Measurements from ENCODE around the gene ENTPD2. TPM values are rescaled to one million over a fixed set of nuclear protein-coding genes. Genes with fewer than 3 reads are reported as not detected.

ENTPD2 gene
- total RNA-seq, 4 donors from 2014 or later = 3.6 to 17.1 (median 14.1) TPM

DNA sequence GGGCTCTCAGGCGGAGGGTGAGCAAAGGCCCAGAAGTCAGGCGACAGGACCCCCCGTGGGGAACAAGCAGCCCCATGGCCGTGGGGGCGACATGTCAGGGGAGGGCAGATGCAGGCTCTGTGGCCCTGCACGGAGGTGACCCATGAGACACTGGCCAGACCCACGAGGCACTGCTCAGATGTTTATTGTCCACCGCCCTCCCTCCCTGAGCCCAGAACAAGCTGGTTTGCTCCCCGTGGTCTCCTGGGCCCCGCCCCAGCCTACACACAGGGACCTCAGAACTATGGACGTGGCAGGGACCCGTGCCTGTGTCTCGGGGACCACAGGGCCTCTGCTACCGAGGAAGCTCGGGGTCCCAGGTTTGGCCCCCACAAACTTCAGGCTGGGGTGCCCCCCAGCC is 23.9 kb downstream of the ENTPD2 start:
- no peak for TF ChIP-seq POLR2AphosphoS5 (IDR thresholded peaks at IDR 0.05)
- no peak for TF ChIP-seq EP300 (IDR thresholded peaks at IDR 0.05; ENCODE audit: low read depth)
- TF ChIP-seq CTCF (IDR thresholded peaks at IDR 0.05) = no peak
- no peak for TF ChIP-seq POLR2A (IDR thresholded peaks at IDR 0.05)
- in situ Hi-C loops (cut with MboI; ENCODE audit: low pct_ligation_motif_present in 1 of 4, low pct_unique_long_range_greater_than_20kb in 1 of 4, low sequenced_read_pairs in 3 of 4) (loop anchor here in 3 of 4 donors (10.0 to 25.0 kb wide), 2 partner anchors 243 to 245 kb away; partner anchors contain the start of genes CCDC183 (in 2 of the 3) and TMEM141 (in 2 of the 3)), intact Hi-C loops (cut with DNase I; ENCODE audit: low total_unique reads) (loop anchor here (5.0 kb wide), 1 partner anchor 83 kb away; the partner anchor contains the start of gene C8G)
- H3K9me3 ChIP-seq = no peaks in the 10 kb centered on the region
- no peak overlapping the region for H3K4me3 ChIP-seq
- no peaks in the 10 kb centered on the region for H3K36me3 ChIP-seq
- DNase-seq = no peak
- H3K27me3 ChIP-seq = no peaks in the 10 kb centered on the region
- WGBS, 2 donors (ENCODE audit: low coverage in 1 of 2) = 67 to 80% methylated on average over 2 to 11 of the region's 15 CpGs
- no peak overlapping the region for H3K27ac ChIP-seq
- peaks cover 22 to 62% (median 46%) of the 10 kb centered on the region in 4 donors for H3K4me1 ChIP-seq

DNA sequence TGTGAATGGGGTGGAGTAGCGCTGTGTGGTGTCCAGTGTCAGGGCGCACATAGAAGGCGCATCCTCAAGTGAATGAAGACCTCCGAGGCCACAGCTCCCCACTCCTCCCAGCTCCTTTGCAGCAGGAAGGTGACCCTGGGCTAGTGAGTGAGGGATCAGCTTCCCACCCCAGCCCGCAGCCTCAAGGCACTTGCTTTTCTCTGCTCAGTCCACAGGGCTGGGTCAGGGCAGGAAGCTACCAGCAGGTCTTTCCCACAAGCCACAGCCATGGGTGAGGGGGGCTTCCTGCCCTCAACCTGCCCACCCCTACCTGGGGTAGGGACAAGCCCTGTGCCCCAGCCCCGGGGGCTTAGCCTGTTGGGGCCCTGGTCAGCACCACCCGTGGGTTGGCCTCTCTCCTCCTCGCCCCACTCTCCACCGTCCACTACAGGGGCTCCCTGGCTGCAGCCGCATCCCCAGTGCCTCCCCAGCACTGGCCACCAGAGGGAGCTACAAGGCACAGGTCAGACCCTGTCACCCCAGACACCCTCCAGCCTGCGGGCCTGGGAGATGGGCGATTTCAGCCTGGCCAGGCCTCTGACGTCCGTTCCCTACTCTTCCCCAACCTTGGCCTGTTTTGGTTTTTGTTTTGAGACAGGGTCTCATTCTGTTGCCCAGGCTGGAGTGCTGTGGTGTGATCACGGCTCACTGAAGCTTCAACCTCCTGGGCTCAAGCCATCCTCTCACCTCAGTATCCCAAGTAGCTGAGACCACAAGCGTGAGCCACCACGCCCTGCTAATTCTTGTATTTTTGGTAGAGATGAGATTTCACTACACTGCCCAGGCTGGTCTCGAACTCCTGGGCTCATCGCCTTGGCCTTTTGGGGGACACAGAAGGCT is 24.6 kb downstream of the ENTPD2 start:
- H3K4me3 ChIP-seq = peak overlapping the region in 2 of 4 donors; percentile 61 to 72
- no peaks in the 10 kb centered on the region for H3K27me3 ChIP-seq
- H3K27ac ChIP-seq = peak overlapping the region; percentile 65 to 77 (median 70)
- TF ChIP-seq POLR2AphosphoS5 (IDR thresholded peaks at IDR 0.05) = no peak
- no peak for TF ChIP-seq POLR2A (IDR thresholded peaks at IDR 0.05)
- no peak for TF ChIP-seq EP300 (IDR thresholded peaks at IDR 0.05; ENCODE audit: low read depth)
- peak; percentile 86 to 95 (median 93) for TF ChIP-seq CTCF (IDR thresholded peaks at IDR 0.05)
- WGBS, 2 donors (ENCODE audit: low coverage in 1 of 2) = 22 to 67% methylated on average over 2 to 18 of the region's 19 CpGs
- H3K36me3 ChIP-seq = no peaks in the 10 kb centered on the region
- DNase-seq = peak; percentile 86
- in situ Hi-C loops (cut with MboI; ENCODE audit: low pct_ligation_motif_present in 1 of 4, low pct_unique_long_range_greater_than_20kb in 1 of 4, low sequenced_read_pairs in 3 of 4) = loop anchor here in 2 of 4 donors (25.0 kb wide), 1 partner anchor 242 kb away; the partner anchor contains the start of genes CCDC183 (in 2 of the 2) and TMEM141 (in 2 of the 2)
- intact Hi-C loops (cut with DNase I; ENCODE audit: low total_unique reads) = no loop called here
- H3K4me1 ChIP-seq = peaks cover 16 to 55% (median 39%) of the 10 kb centered on the region in 4 donors
- no peaks in the 10 kb centered on the region for H3K9me3 ChIP-seq

DNA sequence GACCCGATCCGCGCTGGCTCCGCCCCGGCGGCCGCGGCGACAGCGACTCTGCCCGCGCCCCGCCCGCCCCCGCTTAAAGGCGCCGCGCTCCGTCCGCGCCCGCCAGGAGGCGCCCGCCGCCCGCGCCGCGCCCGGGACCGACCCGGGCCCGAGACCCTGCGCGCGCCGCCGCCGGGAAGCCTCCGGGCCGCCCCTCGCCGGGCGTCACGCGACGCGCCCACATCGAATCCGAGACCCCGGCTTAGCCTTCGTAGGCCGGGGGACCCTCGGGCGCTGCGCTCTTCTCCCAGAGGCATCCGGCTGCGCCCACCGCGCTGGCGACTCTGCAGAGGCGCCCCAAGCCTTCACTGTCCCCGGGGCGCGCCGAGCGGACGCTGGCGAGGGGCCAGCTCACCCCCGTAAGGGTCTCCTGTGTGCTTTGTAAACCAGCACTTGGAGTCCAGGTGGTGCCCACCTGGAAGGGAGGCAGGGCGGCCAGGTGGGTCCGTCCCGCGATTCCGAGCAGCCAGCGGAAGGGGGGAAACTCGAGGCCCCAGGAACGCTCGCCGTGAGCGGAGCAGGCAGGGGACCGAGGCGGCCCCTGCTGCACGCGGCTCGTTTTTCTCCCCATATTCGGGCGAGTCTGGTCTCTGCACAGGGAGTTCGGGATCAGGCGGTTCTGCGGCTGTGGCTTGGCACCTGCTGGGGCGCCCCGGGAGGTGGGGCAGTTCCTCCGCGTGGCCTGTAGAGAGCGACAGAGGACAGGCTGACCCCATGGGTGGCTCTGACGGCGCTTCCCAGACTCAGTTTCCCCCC is 25.4 kb downstream of the ENTPD2 start:
- WGBS, 2 donors (ENCODE audit: low coverage in 1 of 2) = 1% methylated on average over 50 of the region's 98 CpGs; no CpG with 5 or more reads in 1 of the 2 donors
- TF ChIP-seq CTCF (IDR thresholded peaks at IDR 0.05) = peak in 3 of 5 experiments; percentile 11 to 43 (median 27)
- no peak for TF ChIP-seq EP300 (IDR thresholded peaks at IDR 0.05; ENCODE audit: low read depth)
- Histone ChIP-seq H3K4me3 (peak overlapping the region; percentile 41 to 72 (median 59)), H3K27ac (peak overlapping the region; percentile 65 to 77 (median 70)), H3K36me3 (no peaks in the 10 kb centered on the region), H3K9me3 (no peaks in the 10 kb centered on the region), H3K27me3 (no peaks in the 10 kb centered on the region), H3K4me1 (peaks cover 16 to 55% (median 38%) of the 10 kb centered on the region in 4 donors)
- intact Hi-C loops (cut with DNase I; ENCODE audit: low total_unique reads) (no loop called here), in situ Hi-C loops (cut with MboI; ENCODE audit: low pct_ligation_motif_present in 1 of 4, low pct_unique_long_range_greater_than_20kb in 1 of 4, low sequenced_read_pairs in 3 of 4) (loop anchor here in 2 of 4 donors (25.0 kb wide), 1 partner anchor 241 kb away; the partner anchor contains the start of genes CCDC183 (in 2 of the 2) and TMEM141 (in 2 of the 2))
- peak; percentile 83 for DNase-seq

All from transverse colon (tissue), 4 donors.